SH-SY5Y (cell line): ENCODE measurements around the gene UBN1.

Experiments
- GATA2 ChIP-seq: IDR thresholded peaks from 2 replicates; pipeline ENCODE4 v1.6.1; 2011; ENCODE audit warnings: mild to moderate bottlenecking, low read depth, low read length
- GATA3 ChIP-seq: IDR thresholded peaks from 2 replicates; pipeline ENCODE4 v1.6.1; 2011; ENCODE audit warnings: low read depth, mild to moderate bottlenecking, low read length, moderate library complexity

The UBN1 gene

GRCh38 chr16:4805231-4805630 lies 42.0 kb upstream of the UBN1 start:
- TF ChIP-seq GATA3, result no peak
- TF ChIP-seq GATA2, result no peak

GRCh38 chr16:4806280-4806679 lies 41.0 kb upstream of the UBN1 start:
- TF ChIP-seq GATA2, result no peak
- TF ChIP-seq GATA3, result no peak

DNA sequence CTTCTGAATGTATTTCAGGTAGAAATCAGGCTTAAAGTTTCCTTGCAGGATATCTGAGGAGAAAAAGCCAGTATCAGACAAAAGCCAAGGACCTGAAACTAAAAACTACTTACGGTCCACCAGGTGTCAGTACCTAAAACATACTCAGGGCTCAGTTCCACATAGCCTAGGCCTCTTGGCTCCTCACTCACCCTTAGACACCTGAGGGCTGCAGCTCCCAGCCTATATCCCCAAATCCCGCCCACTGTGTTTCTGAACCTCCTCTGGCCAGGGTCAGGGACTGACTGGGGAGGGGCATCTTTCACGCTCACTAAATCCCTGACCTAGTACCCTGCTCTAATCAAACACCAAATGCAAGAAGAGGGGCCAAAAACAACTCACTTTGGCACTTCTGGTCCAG lies 36.0 kb upstream of the UBN1 start:
- TF ChIP-seq GATA2, result no peak
- no peak for TF ChIP-seq GATA3

GRCh38 chr16:4811773-4812172 lies 35.5 kb upstream of the UBN1 start:
- TF ChIP-seq GATA2 (no peak), GATA3 (no peak)

DNA sequence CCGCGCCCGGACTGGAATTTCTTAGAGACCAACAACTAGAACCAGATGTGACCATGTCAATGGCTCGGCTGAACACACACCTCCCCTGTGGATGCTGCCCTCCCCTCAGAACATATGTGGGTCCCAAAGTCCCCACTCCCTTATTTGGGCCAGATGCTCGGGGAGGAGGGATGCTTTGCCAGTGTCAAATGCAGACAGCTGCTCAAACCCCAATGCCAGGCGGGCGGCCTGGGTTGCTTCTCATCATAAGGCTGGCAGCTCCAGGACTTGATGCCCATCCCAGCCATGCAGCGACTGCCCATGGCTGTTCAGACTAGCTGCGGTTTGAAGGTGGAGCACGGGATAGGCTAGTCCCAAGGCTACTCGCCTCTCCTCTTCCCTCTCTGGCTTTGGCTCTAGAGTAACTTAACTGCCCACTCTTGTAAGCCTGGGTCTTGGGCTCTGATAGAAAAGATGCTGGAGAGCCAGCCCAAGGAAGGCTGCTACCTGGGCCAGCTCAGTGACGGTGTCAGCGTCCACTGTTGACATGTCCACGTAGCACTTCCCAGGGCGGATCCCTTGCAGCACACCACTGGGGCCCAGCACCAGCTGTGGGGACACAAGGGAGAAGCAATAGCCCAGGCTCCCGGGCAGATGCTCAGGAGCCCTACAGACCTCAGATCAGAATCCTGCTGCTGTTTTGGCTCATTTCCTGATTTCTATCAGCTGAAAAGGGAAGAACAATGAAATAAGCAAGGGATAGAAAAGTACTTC lies 33.9 kb upstream of the UBN1 start:
- TF ChIP-seq GATA2, result no peak

- no peak for TF ChIP-seq GATA2
- TF ChIP-seq GATA3, result no peak
Measured at GRCh38 chr16:4814046-4814445, 33.2 kb upstream of the UBN1 start.

GRCh38 chr16:4814542-4815173 lies 32.6 kb upstream of the UBN1 start:
- TF ChIP-seq GATA2 (no peak), GATA3 (no peak)

DNA sequence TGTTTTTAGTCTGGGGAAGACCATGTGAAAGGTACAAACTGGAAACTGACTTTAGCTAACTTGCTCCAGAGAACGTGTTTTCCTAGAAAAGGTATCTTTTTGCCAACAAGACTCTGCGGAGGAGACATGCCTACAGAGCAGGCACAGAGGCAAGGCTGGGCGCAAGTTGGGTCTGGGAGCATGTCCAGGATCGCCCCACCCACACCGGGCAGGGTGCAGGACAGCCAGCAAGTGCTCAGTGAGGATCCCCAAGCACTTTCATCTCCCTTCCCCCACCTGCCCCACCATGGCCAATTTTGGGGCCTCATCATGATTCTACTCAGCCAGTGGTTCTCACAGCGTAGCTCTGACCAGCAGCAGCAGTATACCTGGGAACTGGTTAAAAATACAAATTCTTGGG lies 26.6 kb upstream of the UBN1 start:
- TF ChIP-seq GATA3 (no peak), GATA2 (no peak)

DNA sequence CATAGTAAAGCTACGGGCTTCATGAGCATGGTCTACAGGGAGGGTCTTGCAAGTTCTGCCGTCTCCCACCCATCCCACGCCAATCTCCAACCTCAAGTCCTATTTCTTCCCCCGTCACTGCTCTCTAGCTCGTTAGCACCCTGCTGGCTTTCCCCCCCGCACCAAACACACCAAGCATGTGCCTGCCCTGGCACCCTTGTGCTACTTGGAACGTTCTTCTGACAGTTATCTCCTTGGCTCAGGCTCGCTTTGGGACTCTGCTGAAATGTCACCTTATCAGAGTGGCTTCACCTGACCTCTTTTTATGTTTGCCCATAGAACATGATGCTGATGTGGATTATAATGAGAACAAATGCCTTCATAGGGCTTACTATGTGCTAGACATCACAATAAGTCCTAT lies 22.1 kb upstream of the UBN1 start:
- TF ChIP-seq GATA2 (no peak), GATA3 (no peak)

GRCh38 chr16:4826526-4826925 lies 20.8 kb upstream of the UBN1 start:
- TF ChIP-seq GATA2 (no peak), GATA3 (no peak)

DNA sequence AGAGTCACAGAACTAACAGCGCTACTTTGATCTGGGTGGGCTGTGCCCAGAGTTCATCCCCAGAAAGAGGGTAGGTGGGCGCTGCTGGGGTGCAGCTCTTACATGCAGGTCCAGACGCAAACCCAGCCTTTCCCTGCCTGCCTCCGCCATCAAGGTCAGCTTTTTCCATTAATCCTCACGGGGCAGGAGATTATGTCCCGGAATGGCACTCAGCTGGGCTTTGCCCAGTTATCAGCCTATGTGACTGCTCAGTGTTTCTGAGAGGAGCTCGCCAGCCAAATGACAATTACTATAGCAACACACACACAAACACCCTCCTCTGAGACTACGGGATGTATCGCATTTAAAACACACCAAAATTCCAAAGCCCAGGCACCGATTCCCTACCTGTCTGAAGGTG lies 20.3 kb upstream of the UBN1 start:
- TF ChIP-seq GATA2 (no peak), GATA3 (no peak)

DNA sequence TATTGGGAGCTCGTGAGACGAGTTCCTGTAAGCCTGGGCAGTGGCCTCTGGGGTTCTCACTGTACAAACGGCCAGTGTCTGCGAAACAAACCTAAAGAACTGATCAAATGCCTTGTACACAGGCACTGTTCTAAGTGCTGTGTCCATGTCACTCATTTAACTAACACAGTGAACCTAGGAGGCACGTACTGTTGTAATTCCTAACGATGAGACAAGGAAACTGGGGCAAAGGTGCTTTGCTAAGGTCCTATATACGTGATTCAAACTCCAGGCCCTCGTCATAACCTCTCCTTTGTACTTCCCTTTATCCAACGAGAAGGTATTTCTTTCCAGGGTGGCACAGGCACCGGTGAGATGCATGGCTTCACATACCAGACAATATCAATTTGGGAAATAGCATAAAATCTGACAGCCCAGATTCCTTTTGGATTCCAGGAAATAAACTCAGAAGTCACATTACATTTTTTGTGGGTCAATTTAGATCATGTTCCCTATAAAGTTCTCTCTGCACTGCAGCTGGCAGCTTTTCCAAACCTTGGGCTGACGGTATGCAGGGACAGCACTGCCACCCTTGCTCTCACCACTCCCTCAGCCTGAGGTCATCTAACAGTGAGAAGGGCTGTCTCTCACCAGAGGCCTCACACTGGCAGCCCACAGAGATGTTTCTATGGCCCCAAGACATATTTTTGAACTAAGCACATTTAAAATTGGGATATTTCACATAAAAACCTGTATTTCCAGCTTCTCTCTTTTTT lies 18.5 kb upstream of the UBN1 start:
- TF ChIP-seq GATA2 (no peak), GATA3 (no peak)

DNA sequence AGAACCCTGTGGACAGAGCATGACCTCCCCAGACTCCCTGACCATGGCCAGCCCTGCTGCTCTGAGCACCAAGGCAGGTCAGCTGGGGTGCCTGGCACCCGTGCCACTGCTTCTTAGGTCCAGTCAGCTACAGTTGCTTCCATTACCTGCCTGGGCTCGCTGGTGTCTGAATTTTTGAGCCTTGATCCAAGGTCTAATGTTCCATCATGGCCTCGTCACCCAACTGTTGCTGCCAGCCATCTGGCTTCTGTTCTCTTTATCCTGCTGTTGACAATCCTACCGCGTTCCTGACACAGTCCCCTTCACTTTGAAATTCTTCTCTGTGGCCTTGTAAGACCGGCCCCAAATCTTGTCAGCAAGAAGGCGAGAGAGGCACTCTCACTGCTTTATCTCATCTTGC lies 16.9 kb upstream of the UBN1 start:
- TF ChIP-seq GATA3 (no peak), GATA2 (no peak)

DNA sequence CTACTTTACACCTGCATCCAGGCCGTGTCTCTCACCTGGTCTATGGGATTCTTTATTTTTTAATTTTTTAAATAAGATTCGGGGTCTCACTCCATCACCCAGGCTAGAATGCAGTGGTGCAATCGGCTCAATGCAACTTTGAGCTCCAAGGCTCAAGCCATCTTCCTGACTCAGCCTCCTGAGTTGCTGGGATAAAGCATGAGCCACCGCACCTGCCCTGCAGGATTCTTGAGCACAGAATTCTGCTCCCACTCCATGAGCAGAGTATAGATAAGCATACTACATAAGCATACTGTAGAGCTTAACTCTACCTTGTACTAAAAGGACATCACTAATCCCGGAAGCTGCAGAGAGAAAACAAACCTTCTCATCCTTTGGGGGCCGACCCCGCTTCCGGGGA lies 15.7 kb upstream of the UBN1 start:
- TF ChIP-seq GATA3 (no peak), GATA2 (no peak)
